ENCODE data around the gene IFI30.

GRCh38 chr19:18223860-18224524 lies 50.4 kb downstream of the IFI30 start:
- TF ChIP-seq, protein P1, sequence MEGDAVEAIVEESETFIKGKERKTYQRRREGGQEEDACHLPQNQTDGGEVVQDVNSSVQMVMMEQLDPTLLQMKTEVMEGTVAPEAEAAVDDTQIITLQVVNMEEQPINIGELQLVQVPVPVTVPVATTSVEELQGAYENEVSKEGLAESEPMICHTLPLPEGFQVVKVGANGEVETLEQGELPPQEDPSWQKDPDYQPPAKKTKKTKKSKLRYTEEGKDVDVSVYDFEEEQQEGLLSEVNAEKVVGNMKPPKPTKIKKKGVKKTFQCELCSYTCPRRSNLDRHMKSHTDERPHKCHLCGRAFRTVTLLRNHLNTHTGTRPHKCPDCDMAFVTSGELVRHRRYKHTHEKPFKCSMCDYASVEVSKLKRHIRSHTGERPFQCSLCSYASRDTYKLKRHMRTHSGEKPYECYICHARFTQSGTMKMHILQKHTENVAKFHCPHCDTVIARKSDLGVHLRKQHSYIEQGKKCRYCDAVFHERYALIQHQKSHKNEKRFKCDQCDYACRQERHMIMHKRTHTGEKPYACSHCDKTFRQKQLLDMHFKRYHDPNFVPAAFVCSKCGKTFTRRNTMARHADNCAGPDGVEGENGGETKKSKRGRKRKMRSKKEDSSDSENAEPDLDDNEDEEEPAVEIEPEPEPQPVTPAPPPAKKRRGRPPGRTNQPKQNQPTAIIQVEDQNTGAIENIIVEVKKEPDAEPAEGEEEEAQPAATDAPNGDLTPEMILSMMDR (IDR thresholded peaks at IDR 0.05), result no peak
- no peak for TF ChIP-seq EP300 (IDR thresholded peaks at IDR 0.05)
